GM19455 (cell line): ENCODE results near the gene TICRR.

Source experiments
- ATAC-seq: cut with Tn5 transposase; IDR thresholded peaks from one replicate; pipeline ENCODE4 v1.9.1; 2021; ENCODE audit not compliant: unreplicated experiment

Gene TICRR

DNA sequence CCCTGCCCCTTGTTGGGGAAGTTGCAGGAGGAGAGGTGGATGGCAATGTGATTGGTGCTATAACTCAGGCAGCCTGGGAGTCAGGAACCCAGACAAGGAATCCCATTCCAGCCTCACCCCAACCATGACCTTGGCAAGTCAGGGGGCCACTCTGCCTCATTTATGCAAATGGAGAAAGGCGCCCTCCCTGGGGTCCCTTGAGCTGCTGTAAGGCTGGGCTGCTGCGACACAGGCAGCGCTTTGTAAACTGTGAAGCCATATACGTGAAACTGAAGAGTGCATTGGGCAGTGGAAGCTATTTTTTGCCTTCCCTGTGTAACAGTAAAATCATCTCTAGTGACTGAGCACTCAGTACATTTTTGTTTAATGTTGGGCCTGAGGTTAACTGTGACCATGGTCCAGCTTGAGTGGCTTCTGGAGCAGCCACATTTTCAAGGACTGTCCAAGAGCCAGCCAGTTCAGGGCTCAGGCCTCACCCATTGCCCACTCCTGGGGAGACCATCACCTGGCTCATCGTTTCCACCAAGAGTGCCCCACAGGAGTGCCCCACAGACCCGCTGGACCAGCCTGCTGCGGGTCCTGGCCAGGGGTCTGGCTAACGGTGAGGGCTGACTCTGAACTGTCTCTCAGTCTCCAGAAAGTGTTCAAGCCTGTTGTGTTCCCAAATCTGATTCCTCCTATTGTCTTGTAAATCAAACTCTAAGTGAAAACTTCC, 52.1 kb downstream of the TICRR start:
- no peak for ATAC-seq

GRCh38 chr15:89628301-89628700, 53.0 kb downstream of the TICRR start:
- ATAC-seq, result no peak

DNA sequence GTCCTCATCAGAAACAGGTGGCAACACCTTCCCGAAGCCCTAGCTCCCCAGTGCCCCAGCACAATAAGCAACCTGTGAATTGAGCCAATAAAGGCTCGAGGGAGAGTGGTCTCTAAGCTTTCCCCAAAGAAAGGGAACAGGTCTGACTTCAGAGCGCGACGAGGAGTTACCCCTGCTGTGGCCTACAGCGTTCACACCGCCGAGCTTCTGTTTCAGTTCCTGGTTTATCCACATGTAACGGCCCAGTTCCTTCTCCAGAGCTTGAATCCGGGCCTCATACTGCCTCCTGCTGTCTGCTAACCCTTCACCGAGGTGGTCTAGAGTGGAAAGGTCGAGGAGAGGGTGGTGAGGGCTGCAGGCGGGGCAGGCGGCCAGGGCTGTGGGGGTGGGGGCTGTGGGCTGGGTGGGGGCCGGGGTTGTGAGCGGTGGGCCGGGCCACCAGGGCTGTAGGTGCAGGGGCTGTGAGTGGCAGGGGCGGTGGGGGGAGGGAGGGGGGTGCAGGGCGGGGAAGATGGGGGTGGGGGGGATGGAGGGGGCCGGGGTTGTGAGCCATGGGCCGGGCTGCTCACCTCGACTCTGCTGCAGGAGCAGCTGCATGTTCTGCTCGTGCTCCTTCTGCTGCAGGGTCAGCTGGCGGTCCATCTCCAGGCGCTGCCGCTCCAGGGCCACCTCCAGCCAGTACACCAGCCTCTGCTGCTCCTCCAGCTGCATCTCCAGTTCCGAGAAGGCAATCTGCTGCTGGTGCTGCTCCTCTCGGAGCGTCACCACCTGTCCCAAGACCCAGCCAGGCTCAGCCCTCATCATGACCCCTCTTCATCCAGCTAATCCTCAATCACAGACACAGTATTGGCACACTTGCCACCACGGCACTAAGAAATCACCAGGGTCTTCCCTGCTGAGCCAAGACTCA, 53.8 kb downstream of the TICRR start:
- ATAC-seq, result no peak

GRCh38 chr15:89629829-89630228, 54.6 kb downstream of the TICRR start:
- no peak for ATAC-seq

- no peak for ATAC-seq
Observed at GRCh38 chr15:89630260-89630659, 55.0 kb downstream of the TICRR start.

- ATAC-seq, result no peak
Observed at GRCh38 chr15:89630974-89631901, 56.0 kb downstream of the TICRR start.

DNA sequence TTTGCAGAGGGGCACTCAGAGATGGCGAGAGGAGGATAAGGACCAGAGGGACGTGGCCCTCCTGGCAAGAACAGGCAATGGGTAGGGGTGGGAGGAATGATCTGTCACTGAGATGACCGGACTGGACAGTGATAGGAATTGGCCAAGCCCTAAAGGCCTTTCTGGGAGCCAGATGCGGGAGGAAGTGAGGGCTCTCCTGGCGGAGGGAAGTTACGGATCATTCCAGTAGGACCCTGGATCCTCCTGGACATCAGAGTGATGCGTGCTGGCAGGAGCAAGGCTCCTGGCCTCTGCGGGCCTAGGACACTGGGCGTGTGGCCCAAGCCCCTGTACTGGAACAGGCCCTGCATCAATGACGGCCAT, 56.6 kb downstream of the TICRR start:
- no peak for ATAC-seq

DNA sequence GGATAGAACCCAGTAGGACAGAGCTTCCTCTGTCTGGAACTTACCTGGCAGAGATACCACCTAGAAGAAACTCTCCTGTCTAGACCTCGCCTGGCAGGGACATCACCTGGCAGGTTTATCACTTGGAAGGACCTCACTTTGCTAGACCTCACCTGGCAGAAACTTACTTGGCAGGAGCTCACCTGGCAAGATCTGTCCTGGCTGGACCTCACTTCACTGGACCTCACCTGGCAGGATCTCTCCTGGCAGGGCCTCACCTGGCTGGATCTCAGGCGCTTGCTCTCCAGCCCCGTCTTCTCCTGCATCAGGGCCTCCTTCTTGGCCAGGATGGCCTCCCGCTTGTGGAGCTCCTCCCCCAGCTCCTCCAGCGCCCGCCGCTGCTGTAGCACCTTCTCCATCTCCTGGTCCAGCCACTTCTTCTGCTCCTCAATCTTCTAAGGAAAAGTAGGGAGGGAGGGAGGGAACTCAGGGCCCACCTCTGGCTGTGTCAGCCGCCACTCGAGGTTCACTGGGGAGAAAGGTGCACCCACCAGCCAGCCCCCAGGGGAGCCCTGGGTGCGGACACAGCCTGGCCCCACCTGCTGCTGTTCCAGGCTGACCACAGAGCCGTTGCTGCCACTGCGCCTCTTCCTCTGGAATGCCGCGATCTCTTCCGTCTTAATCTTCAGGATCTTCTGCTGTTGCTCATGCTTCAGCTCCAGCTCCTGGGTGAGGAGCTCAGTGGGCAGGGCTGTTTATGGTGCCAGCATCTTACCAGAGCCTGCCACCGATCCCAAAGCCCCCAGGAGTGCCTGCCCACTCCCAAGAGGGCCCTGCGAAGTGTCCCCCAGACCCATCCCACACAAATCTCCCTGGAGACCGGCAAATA, 57.5 kb downstream of the TICRR start:
- ATAC-seq, result no peak

GRCh38 chr15:89633585-89633984, 58.3 kb downstream of the TICRR start:
- no peak for ATAC-seq

DNA sequence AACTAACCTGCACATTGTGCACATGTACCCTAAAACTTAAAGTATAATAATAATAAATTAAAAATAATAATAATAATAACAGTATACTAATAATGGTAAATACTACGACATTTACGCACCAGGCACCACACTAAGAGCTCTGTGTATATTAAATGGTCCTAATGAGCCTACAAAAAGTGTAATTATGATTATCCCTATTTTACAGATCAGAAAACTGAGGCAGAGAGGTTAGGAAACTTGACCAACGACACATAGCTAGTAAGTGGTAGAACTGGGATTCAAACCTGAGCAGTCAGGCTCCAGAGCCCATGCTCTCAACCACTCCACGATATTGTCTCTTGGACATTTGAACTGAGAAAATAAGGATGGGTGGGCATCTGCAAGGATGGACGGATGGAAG, 65.0 kb downstream of the TICRR start:
- ATAC-seq, result no peak

- ATAC-seq, result no peak
Observed at GRCh38 chr15:89641053-89641452, 65.8 kb downstream of the TICRR start.

GRCh38 chr15:89642106-89642505, 66.8 kb downstream of the TICRR start:
- no peak for ATAC-seq

DNA sequence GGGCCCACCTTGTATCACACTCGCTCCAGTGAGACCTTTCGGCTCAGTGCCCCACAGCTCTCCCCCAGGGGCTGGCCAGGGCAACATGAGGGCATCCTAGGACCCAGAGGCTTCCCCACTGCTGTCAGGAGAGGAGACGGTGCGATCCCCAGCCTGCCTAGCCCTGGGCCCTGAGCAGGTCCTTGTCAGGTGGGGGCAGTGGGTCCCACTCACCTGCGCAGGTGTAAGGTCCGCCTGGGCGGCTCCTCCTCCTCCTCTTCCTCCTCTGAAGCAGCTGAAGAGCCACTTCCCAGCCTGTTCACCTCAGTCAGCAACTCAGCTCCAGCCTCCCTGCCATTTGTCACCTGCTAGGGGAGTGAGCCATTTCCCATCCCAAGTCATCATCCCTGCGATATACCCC, 70.4 kb downstream of the TICRR start:
- ATAC-seq, result no peak

GRCh38 chr15:89646416-89647141, 71.3 kb downstream of the TICRR start:
- ATAC-seq, result no peak

DNA sequence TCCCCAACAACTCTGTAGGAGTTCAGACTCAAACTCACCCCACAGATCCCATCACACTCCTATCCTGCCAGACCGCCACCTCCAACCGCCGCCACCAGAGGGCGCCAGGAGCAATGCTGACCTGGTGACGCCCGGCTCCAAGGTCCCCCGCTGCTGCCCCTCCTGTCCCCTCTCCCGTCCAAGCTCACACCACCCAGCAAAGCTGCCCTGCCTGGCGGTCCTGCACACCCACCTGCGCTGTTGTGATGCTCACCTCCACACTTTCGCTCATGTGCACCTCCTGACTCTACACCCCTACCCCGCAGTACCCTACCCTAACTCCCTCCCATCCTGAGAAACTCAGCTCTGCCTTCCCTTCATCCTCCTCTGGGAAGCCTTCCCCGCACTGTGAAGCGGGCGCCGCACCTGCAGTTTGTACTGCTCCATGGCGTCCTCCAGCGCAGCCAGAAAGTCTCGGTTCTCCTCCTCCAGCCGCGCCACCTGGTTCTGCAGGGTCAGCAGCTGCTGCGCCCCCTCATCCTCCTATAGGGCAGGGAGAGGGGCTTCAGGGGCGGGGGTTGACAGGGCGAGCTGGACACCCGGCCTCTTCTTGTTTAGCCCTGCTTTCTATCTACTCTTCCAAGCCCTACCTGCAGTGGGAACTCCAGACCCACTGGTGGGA, 72.1 kb downstream of the TICRR start:
- no peak for ATAC-seq

- no peak for ATAC-seq
Observed at GRCh38 chr15:89648106-89649012, 73.1 kb downstream of the TICRR start.

DNA sequence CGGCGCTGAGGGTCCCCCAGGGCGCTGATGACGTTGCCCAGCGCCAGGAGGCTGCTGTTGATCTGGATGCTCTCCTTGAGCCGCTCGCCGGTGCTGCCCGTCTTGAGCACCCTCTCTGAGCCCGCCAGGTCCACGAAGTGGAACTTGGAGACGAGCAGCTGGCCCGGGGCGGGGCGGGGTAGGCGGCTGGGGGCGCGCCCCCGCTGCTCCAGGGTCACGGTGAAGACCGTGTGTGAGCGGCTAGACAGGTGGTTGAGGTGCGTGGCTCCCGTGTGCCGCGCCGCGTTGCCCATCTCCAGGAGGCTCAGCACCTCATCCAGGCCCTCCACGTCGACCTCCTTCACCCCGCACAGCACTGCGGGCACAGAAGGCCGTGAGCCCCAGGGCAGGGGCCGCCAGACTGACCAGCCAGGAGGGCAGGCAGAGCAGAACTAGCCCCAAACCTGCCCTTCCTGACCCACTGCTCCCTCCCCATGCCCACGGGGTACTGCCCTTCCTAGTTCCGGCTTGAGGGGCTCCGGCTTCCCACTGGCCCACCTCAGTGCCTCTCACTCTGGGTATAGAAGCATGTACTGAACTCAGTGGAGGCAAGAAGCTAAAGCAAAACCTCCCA, 73.8 kb downstream of the TICRR start:
- no peak for ATAC-seq

DNA sequence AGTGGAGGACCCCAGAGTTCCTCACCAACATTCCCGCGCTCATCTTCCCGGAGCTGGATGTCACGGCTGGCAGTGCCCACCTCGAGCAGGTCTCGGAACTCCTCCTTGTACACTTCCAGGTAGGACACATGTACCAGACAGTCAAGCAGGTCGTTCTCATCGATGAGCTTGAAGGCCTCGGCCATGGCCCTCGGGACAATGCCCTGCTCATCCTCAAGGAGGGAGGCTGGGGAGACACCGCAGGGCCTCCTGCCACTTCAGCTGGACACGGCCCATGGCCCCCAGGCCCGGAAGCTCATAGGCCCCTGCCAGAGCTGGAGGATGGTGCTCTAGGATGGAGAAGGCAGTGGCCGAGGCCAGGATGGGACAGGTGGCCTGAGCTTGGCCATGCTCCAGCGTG, 74.4 kb downstream of the TICRR start:
- no peak for ATAC-seq
